ENCODE measurements around the gene SEMA6B.

DNA sequence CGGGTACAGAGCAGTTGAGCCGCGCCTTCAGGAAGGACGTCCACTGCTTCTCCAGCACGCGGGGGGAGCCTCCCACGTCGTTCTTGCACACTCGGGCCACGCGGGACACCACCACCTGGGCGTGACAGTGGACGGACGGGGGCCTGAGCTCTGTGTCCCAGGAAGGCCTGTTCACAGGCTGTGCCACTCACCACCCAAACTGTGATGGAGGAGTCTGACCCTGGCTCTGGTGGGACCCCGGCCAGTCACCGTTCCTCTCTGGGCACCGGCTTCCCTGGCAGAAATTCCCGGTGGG, 7.0 kb downstream of the SEMA6B start:
- TF ChIP-seq, protein P1, sequence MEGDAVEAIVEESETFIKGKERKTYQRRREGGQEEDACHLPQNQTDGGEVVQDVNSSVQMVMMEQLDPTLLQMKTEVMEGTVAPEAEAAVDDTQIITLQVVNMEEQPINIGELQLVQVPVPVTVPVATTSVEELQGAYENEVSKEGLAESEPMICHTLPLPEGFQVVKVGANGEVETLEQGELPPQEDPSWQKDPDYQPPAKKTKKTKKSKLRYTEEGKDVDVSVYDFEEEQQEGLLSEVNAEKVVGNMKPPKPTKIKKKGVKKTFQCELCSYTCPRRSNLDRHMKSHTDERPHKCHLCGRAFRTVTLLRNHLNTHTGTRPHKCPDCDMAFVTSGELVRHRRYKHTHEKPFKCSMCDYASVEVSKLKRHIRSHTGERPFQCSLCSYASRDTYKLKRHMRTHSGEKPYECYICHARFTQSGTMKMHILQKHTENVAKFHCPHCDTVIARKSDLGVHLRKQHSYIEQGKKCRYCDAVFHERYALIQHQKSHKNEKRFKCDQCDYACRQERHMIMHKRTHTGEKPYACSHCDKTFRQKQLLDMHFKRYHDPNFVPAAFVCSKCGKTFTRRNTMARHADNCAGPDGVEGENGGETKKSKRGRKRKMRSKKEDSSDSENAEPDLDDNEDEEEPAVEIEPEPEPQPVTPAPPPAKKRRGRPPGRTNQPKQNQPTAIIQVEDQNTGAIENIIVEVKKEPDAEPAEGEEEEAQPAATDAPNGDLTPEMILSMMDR (IDR thresholded peaks at IDR 0.05): no peak
- no peak for TF ChIP-seq TCF7L2 (IDR thresholded peaks at IDR 0.05; ENCODE audit: low read depth, low read length)
- TF ChIP-seq POLR2AphosphoS5 (IDR thresholded peaks at IDR 0.05; ENCODE audit: low read depth, low read length): no peak

All from Panc1 (cell line).